Suppressor macrophage treated with lipopolysaccharide for 4 hours (primary cell): ENCODE results near the gene VAV3.
"Not testable (repeated sequence)": the region's sequence is repeated elsewhere in the genome, so short reads cannot be mapped to it uniquely, and the experiment has no call there.

Source experiments
- DNase-seq: peaks from one replicate; pipeline ENCODE4 v3.0.0-alpha.2; 2020

The VAV3 gene

DNA sequence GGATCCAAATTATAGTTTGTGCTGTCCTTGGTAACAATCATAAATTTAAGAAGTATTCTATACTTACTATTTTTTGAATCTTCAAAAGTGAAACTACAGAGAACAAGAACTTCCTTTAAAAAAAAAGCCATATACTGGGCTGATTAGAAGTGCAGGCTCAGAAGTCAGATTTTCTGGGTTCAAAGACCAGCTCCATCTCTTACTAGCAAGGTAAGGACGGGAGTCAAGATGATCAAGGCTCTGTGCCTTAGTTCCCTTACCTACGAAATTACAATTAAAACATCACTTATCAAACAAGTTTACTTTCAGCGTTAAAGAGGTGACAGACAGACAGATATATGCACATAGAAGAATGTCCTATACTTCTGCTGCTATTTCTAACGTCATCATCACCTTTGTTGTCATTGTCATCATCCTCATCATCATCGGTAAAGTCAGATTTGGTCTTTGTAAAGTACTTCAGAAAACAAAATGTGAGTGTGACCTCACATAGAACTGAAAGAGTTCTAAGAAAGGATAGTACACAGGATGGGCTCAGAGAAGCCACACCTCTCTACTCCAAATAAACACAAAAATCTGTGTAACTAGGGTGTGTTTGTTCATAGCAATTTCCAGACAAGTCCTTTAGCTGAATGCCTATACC is 178.7 kb downstream of the VAV3 start:
- peak; percentile 6 for DNase-seq

DNA sequence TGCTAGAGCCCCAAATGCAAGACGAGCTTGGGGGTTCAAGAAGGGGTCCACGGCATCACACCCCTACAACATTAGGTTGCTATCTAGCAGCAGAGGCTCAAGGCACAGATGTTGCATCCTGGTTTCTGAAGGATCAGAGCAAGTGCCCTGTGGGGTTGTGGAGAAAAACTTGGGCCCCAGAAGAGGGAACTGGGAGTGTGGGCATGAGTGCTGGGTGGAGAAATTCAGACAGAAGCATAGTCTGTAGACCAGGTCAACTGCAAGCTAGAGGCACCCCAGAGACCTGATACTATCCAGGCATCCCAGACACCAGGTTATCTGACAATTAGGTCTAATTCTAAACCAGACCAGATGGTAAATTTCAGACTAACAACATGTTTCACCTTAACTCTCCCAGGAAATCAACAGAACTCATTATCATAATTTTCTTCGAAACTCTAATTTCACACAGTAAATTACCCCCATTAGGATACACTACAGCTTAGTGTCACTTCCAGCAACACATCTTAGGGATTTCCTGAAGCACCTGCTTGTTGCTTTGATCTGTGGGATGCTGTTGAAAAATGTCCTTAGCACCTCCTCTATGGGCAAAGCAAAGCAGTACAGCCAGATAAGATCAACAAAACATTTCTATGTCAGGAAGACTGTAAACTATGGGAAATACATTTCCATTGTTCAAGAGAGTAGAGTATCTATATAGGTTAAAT is 179.3 kb downstream of the VAV3 start:
- peak; percentile 22 for DNase-seq

DNA sequence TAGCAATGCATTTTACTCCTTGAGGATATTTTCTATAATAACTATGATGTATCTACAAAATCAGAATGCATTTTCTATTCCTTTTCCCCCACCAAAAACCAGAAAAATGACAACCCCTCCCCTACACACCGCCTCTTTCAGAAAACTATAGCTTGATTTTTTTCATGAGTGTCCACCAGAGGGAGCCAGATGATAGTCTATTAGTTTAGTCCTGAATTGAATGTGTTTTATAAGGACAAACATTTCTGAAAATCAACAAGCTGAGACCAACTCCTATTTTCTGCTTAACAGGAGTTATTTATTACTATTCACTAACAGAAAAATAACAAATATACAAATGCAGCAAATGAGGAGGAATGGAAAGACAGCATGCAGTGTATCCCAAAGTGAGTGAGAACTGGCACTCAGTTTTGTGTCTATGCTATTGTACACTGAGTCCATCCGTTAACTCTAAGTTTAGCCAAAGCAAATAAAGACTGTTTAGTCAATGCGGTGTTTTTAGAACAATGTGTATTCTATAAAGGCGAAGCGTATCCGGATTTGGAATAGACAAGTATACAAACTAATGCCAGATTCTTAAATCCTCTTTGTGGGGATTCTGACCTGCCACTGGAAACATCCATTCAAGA is 182.6 kb downstream of the VAV3 start:
- DNase-seq, result peak; percentile 82

DNA sequence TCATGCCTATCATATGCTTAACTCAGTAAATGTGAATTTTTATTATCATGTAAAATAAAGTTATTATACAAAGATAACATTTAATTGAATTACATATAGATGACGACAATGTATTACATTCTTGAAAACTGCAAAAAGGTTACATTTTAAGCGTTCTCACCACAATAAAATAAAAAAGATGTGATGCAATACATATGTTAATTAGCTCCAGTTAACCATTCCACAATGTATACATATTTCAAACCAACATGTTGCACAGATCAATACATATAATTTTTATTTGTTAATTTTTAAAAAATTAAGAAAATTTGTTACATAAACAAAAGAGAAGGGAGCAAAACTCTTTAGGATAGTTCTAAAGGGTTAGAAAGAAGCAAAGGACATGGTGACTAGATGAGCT is 183.7 kb downstream of the VAV3 start:
- DNase-seq, result no peak

DNA sequence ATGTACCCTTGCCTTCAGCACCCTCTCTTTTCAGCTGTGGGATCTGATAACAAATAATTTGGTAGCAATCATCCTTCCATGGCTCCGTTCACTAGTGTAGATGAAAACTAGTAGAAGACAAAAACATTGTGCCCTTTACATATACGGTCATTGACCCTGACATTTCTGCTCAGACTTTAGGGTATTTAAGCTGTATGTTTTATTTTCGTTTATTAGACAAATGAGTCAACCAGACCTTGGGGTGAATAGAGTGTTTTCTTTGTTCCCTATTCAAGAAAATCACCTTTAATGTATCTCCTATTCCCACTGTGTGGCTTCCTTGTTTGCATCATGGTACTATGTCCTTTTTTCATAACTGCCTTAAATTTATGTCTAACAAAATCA is 187.3 kb downstream of the VAV3 start:
- DNase-seq, result no peak

DNA sequence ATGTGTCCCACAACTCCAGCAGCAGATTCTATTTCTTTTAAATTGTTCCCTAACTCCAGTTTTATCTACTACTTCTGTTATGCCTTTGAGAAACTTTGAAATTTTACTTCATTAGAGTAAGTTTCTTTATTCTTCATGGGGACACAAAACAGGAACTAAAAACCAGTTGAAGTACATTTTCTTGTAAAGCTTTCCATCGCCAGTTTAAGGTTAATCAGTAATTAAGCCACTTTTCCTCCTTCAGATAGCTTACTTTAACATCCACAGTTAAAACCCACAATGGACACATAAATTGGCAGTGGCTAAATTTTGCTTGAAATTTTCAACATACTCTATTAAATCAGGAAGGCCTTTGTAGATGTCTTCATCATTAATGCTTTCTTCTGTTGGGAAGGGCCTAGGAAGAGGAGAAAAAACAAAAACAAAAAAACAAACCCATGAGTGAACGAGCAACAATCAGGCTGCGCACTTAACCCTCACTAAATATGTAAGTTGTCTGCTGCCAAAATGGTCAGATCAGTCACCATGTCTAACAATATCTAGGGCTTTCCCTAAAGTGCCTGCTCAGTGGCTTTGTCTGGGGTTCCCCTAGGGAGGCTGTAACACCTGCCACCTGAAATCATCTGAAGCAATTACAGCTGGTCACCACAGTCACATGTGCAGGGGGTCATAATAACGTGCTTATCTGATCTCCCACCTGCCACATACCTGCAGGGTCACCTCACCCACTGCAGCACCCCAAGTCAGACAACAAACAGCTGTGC is 187.9 kb downstream of the VAV3 start:
- DNase-seq, result no peak

DNA sequence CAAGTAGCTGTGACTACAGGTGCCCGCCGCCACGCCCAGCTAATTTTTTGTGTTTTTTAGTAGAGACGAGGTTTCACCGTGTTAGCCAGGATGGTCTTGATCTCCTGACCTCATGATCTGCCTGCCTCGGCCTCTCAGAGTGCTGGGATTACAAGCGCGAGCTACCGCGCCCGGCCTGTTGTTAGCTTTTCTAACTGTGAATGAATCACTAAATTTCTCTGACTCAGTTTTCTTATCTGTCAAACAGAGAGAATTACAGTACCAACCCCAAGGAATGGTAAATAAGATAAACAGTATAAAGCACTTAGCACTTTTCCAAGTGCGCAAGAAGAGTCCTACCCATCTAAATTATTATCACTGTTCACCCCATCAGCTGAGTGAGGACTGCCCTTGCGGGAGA is 193.6 kb downstream of the VAV3 start:
- no peak for DNase-seq

DNA sequence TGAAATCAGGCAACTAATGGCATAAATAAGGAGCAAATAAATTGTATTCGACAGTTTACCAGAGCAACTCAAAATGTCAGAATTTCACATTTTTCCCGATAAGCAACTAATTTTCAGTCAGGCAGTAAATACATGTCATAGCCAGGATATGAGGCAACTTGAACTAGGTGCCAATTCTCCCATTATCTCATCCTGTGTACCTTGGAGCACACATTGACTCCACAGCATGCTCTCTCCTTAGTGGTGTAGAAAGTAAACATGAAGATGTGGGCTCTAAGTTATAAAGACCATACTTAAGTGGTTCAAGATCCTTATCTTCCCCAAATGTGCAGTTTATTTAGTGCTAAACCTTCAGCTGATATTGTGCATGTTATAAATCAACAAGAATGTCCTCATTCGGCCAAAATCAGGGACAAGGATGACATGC is 197.8 kb downstream of the VAV3 start:
- DNase-seq, result no peak

DNA sequence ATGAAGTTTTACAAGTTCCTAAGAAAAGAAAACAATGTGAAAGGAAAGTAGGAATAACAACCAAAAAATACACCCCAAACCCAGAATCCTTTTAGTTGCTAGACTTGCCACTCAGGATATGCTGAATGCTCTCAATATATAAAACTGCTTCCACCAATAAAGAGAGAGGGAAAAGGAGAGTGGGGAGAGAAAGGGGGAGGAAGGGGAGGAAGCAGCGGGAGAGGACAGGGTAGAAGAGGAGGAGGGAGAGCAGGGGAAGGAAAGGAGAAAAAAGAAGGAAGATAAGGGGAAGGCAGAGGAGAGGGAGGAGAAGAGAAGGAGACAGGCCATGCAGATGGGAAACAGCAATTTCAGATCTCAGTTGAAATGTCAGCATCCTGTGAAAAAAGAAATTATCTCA is 198.4 kb downstream of the VAV3 start:
- no peak for DNase-seq

DNA sequence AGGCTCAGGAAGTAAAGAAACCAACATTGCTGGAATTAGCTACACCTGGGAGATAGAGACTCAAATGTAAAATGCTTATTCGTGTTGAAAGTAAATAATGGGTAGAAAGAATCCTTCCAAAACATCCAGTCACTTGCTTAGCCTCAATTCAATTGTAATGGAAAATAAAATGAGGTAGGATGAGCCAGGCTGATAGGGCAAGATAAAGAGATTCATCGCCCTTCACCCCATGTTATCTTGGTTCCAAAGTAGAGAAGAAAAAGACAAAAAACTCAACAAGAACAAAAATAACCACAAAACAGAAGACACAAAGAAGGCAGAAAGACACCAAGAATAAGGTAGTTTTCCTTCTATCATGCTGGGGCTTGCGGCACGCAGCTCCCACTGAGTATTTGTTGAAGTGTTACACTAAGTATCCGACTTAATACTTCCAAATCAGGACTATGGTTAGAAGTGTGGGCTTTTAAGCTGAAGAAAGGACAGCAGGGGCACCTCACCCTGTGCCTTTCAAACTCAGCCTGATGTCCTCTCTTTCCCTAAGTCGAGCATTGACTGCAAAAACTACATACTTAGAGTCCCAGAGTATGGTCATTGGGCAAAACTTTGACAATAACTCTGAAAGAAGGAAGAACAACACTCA is 202.1 kb downstream of the VAV3 start:
- no peak for DNase-seq

DNA sequence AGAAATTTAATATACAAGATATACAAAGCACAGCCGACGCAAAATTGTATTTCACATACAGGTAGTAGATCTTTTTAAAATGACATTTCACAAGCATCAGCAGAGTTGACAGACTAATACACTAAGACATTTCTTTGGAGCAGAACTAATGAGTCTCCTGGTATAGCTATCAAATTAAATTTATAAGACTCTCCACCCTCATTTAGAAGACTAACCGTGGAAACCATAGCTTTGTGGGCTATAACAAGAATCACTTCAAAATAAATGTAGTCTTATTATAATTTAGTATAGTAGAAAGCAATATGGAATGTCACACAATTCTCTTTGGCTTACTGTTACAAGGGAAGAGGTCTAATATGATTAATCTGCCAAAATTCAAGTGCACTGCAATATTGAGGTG is 204.9 kb downstream of the VAV3 start:
- DNase-seq, result no peak

DNA sequence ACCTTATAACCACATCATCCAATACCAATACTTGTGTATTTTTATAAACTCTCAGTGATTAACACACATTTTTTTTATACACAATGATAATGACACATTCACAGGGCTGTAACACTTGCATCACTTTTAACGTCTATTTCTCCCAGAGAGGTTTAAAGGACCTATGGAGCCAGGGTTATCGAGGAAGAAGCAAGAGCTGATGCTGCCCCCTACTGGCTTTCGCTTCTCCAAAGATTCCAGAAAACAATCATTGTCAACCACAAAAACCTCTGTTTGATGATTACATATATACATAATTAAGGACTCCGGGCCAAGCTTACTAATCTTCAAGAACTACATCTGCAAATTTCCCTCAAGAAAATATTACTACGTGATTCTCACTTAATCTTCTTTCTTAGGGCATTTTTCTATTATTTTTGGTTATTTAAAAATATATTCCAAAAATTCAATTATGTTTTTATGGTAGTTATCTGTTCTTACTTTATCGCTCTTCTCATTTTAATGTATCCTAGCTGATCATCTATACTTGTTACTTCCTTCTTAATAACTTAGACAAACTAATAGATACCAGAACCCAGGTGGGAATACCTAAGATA is 214.5 kb downstream of the VAV3 start:
- peak; percentile 77 for DNase-seq

DNA sequence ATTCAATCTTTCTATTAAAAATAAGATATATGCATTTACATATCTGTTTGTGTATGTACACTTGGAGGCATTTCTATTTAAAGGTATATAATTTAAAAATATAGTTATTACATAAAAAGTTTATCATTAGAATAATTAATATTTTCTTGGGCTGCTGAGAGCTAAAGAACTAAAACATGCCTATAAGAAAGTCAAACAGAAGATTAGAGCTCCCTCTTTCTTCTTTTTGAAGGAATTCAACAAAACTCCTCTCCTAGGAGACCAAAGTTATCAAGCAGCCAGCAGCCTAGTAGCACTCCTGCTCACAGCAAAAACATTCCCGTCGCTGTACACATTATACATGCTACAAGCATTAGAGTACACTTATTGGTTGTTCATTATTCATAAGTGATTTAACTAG is 216.4 kb downstream of the VAV3 start:
- DNase-seq, result no peak

DNA sequence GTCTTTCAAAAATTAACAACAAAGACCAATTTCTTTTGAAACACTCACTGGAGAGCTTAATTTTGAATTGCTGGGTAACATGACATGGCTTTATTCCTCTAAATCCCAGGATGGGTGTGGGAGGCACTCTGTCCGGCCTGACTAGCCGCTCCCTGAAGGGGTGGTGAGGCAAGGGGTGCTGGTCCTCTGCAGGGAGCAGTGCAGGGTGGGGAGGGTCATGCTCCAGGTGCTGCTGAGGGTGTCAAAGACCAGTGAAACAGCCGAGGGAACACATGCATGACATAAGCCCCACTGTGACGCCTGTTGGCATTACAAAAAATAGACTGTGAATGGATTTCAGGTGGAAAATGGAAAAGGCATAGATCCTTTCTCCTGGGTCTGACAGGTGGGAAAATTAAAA is 223.7 kb downstream of the VAV3 start:
- DNase-seq, result no peak

DNA sequence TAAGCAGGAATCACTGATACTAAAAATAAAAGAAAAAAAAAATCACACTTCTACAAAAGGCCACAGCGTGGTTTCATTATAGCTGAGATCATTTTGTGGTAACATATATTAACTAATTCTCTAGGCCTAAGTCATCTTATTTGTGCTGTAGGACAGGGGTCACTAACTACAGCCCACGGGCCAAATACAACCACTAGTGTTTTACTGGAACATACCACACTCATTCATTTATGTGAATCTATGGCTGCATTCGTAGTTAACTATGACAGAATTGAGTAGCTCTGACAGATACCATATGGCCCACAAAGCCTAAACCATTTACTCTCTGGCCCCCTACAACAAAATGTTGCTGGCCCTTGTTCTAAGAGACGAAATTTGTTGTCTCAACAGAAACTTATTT is 224.4 kb downstream of the VAV3 start:
- DNase-seq, result peak; percentile 44

DNA sequence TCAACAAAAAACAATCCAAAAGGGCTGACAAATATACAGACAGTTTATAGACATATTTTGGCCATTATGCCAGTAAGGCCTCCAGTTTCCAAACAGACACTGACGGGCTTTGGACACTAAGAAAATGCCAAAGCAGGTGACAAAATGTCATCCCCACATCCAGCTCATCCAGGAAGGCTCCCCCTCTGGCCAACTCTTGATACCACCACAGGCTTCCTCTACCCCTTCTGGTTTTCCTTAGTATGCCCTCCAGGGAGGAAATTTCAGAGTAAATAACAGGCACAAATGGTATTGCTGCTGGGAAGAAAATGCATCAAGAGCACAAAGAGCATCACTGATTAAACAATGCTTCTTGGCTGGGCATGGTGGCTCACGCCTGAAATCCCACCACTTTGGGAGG is 225.3 kb downstream of the VAV3 start:
- DNase-seq, result no peak

DNA sequence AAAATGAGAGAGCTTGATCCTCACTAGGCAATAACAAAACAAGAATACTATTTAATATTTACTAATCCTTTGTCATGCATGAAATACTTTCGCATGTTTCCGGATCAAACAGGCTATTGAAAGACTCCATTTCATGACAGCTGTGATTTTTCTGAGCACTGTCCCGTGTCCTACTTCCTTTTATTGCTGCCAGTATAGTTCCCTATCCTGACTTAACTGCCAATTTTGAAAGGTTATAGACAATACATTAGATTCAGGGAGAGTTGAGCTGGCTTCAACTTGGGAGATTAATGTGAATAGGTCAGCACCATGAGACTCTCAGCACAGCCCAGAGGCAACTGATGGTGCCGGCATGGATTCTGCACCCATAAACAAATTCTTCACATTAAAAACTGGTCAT is 225.8 kb downstream of the VAV3 start:
- DNase-seq, result peak; percentile 57

DNA sequence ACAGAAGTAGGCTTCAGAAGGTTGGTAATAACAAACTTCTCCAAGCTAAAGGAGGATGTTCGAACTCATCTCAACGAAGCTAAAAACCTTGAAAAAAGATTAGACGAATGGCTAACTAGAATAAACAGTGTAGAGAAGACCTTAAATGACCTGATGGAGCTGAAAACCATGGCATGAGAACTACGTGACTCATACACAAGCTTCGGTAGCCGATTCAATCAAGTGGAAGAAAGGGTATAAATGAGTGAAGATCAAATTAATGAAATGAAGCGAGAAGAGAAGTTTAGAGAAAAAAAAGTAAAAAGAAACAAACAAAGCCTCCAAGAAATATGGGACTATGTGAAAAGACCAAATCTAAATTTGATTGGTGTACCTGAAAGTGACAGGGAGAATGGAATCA is 231.6 kb downstream of the VAV3 start:
- DNase-seq, result not testable (repeated sequence)

DNA sequence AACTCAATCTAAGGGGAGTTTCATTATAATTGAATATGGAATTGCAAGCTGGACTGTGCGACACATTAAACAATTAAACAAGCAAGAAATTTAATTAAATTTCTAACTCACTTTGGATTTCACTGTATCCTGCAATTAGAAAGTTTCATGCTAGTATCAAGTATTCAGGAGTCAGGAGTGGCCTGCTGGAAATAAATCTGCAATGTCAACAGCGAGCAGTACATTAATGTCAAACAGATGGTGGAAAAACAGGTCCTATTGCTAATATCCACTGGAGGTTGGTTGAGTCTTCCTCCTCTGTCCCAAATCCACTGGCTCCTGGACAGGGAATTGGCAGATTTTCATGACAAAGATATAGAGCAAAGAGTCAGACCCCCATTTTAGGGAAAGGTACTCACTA is 237.1 kb downstream of the VAV3 start:
- no peak for DNase-seq

DNA sequence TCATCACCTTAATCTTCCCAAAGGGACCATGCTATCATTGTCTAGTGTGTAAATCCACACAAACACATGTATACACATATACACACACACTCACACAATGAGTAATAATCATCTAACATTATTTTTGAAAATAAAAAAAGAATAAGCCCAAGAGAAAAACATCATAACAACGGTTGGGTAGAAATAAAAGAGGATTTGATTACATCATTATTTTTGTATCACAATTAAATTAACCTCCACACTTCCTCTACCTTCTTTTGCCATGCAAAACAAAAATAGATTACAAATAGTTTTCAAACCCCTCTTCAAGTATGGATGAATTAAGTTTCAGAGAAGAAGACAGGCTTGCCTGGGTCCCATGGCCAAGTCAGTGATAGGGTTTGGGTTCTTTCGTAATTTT is 238.1 kb downstream of the VAV3 start:
- DNase-seq, result no peak

DNA sequence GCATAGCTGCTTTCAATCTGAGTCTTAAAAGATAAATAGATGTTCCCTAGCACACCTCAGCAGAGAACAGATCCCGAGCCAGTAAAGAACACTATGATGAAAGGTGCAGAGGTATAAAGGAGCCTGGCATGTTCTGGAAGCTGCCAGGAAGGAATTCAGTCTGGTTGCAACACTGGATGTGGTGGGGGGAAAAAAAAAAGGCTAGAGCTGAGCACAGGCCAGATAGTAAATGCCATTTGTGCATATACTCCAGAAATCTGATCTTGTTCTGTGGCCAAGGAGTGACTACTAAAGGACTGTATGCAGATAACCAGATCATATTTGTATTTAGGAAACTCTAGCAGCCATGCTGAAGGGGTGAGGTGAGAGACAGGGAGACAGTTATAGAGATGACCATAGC is 240.3 kb downstream of the VAV3 start:
- DNase-seq, result no peak

DNA sequence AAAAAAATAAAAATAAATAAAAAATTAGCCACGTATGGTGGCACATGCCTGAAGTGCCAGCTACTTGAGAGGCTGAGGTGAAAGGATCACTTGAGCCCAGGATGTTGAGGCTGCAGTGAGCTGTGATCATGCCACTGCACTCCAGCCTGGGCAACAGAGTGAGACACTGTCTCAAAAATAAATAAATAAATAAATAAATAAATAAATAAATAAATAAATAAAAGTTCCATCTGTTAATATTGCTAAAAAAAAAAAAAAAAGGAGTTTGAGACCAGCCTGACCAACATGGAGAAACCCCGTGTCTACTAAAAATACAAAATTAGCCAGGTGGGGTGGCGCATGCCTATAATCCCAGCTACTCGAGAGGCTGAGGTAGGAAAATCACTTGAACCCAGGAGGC is 244.8 kb downstream of the VAV3 start:
- not testable (repeated sequence) for DNase-seq

DNA sequence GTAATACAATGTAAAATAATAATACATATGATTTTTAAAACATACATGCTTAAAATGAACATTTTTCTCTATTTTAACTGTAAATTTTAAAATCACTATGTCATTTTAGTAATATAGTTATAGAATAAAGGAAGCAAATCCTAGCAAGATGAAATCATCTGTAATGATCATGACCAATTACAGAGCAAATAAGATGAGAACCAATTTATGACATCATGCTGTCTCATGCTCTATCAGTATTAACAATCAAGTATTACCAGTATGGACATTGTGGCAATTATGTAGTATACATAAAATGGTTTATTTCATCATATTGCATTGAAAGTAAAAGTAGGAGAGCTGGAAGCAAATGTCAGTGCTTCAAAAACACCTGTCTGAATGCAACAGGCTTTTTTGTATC is 255.0 kb downstream of the VAV3 start:
- DNase-seq, result no peak
